ENCODE measurements around the gene SSBP3.

GRCh38 chr1:54274881-54275280, 131.3 kb downstream of the SSBP3 start:
- TF ChIP-seq CTCF (conservative IDR thresholded peaks at IDR 0.05; ENCODE audit: low read depth, low read length), result no peak
- TF ChIP-seq EZH2phosphoT487 (IDR thresholded peaks at IDR 0.05; ENCODE audit: borderline replicate concordance, low read length), result no peak
